ENCODE results near the gene SLC24A4.

Gene SLC24A4

DNA sequence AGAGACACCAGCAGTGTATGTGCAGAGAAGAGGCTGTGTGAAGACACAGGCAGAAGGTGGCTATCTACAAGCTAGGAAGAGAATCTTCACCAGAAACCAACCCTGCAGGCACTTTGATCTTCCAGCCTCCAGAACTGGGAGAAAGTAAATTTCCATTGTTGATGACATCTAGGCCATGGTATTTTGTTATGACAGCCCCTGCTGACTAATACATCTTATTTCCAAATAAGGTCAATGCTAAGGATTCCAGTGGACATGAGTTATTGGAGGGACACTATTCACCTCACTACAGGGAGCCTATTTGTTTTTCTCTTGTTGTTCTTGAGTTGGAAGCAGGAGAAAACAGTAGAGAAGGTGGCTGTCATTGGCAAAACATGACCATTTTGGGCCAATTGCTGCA is 102.1 kb downstream of the SLC24A4 start:
- TF ChIP-seq CTCF (IDR thresholded peaks at IDR 0.05; ENCODE audit: low read depth, low read length): no peak
- DNase-seq (ENCODE audit: low read depth in 2 of 2): peak; percentile 28 to 84

GRCh38 chr14:92426237-92426636 is 103.3 kb downstream of the SLC24A4 start:
- DNase-seq (ENCODE audit: low read depth in 2 of 2): peak; percentile 48 to 55
- H3K4me3 ChIP-seq (replicated peaks in 1 of 2; ENCODE audit: low read depth in 2 of 2, low read length in 2 of 2): no peak overlapping the region
- no peak for TF ChIP-seq CTCF (IDR thresholded peaks at IDR 0.05; ENCODE audit: low read depth, low read length)

More for the DNA sequence above, 102.1 kb downstream of the SLC24A4 start:
- H3K4me3 ChIP-seq (replicated peaks in 1 of 2; ENCODE audit: low read depth in 2 of 2, low read length in 2 of 2): no peak overlapping the region

GRCh38 chr14:92427096-92427495 is 104.1 kb downstream of the SLC24A4 start:
- no peak for DNase-seq (ENCODE audit: low read depth in 2 of 2)
- H3K4me3 ChIP-seq (replicated peaks in 1 of 2; ENCODE audit: low read depth in 2 of 2, low read length in 2 of 2): no peak overlapping the region
- TF ChIP-seq CTCF (IDR thresholded peaks at IDR 0.05; ENCODE audit: low read depth, low read length): no peak

DNA sequence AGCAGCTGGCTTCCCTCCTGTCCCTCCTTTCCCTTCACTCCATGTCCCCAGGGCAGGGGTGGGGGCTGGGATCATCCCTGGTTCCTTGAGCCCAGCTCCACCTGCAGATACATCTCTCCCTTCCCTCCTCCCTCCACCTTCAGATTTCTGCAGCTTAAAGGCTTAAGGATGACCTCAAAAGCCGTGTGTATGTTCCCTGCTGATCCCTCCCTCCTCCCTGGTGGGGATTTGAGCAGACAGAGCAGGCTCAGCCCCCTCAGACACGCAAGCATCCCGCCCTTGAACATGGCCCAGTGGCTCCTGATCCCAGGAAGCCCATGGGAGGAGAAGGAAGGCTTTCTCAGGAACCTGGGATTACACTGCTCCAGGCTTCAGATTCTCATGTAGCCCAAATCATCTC is 107.7 kb downstream of the SLC24A4 start:
- no peak for DNase-seq (ENCODE audit: low read depth in 2 of 2)
- no peak for TF ChIP-seq CTCF (IDR thresholded peaks at IDR 0.05; ENCODE audit: low read depth, low read length)
- no peak overlapping the region for H3K4me3 ChIP-seq (replicated peaks in 1 of 2; ENCODE audit: low read depth in 2 of 2, low read length in 2 of 2)

GRCh38 chr14:92431199-92431725 is 108.3 kb downstream of the SLC24A4 start:
- no peak for TF ChIP-seq CTCF (IDR thresholded peaks at IDR 0.05; ENCODE audit: low read depth, low read length)
- DNase-seq (ENCODE audit: low read depth in 2 of 2): no peak
- H3K4me3 ChIP-seq (replicated peaks in 1 of 2; ENCODE audit: low read depth in 2 of 2, low read length in 2 of 2): no peak overlapping the region

GRCh38 chr14:92433407-92433806 is 110.4 kb downstream of the SLC24A4 start:
- H3K4me3 ChIP-seq (replicated peaks in 1 of 2; ENCODE audit: low read depth in 2 of 2, low read length in 2 of 2): no peak overlapping the region
- no peak for TF ChIP-seq CTCF (IDR thresholded peaks at IDR 0.05; ENCODE audit: low read depth, low read length)
- no peak for DNase-seq (ENCODE audit: low read depth in 2 of 2)

DNA sequence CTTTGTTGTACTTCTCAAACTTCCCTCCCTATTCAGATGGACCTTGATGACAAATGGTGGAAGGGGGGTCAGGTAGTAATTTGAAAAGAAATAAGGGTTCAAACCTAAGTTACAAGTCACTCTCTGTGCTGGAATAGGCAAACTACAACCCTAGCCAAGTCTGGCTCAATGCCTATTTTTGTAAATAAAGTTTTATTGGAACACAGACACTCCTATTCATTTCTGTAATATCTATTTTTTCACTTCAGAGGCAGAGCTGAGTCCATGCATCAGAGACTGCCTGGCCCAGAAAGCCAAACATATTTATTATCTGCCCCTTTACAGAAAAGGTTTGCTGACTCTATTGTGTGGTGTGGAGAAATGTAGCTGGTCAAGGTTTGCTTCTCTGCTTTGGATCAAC is 112.2 kb downstream of the SLC24A4 start:
- no peak for TF ChIP-seq CTCF (IDR thresholded peaks at IDR 0.05; ENCODE audit: low read depth, low read length)
- no peak for DNase-seq (ENCODE audit: low read depth in 2 of 2)
- H3K4me3 ChIP-seq (replicated peaks in 1 of 2; ENCODE audit: low read depth in 2 of 2, low read length in 2 of 2): no peak overlapping the region
